Mesothelial cell of epicardium (in vitro differentiated cells): ENCODE results near the gene GADL1. TPM values are rescaled to one million over a fixed set of nuclear protein-coding genes. Genes with fewer than 3 reads are reported as not detected.

Experiments used
- DNase-seq, 2 experiments: peaks; one replicate each; pipeline ENCODE4 v3.0.0; 2021; ENCODE audit warnings: low spot score in 2 of 2; ENCODE audit not compliant: unreplicated experiment in 2 of 2
- H3K27ac Mint-ChIP-seq: 2 replicates; pipeline ENCODE4 v1.8.0; 2021; ENCODE audit warnings: mixed read lengths
- H3K27me3 Mint-ChIP-seq: 2 replicates; pipeline ENCODE4 v1.8.0; 2021; ENCODE audit warnings: low read depth, mixed read lengths
- H3K36me3 Mint-ChIP-seq: 2 replicates; pipeline ENCODE4 v1.8.0; 2021; ENCODE audit warnings: mixed read lengths
- H3K4me1 Mint-ChIP-seq: 2 replicates; pipeline ENCODE4 v1.8.0; 2021; ENCODE audit warnings: mixed read lengths
- H3K4me3 Mint-ChIP-seq: 2 replicates; pipeline ENCODE4 v1.8.0; 2021; ENCODE audit warnings: mild to moderate bottlenecking, moderate library complexity, mixed read lengths
- H3K9me3 Mint-ChIP-seq: 2 replicates; pipeline ENCODE4 v1.8.0; 2021; ENCODE audit warnings: mixed read lengths
- total RNA-seq: library from RNA; stranded (reverse); gene quantifications from 3 replicates; pipeline ENCODE4 v1.2.1, GENCODE V29; 2021
- TF ChIP-seq, protein P1 (sequence below): fragments of 200-600 bp; sonication (generic); IDR thresholded peaks from one replicate; pipeline ENCODE4 v1.5.0; 2021; ENCODE audit warnings: antibody characterized with exemption; ENCODE audit not compliant: unreplicated experiment

GADL1 gene
- total RNA-seq, 1 donor from 2014 or later: 4.6 TPM

DNA sequence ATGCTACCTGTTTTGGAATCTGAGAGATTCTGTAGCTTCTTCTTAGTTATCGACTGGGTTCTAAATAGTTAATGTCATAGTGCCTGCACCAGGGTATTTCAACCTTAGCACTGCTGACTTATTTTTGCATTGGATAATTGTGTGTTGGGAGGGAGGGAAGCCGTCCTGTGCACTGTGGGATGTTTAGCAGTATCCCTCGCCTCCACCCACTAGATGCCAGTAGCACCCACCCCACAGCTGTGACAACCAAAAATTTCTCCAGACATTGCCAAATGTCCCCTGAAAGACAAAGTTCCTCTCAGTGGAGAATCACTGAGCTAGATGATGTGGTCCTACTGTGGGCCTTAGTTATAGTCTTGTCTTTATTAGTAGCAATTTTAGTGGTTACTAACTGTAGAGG, 199.8 kb downstream of the GADL1 start:
- no peak for DNase-seq
- H3K9me3 Mint-ChIP-seq: no peaks in the 10 kb centered on the region
- TF ChIP-seq, protein P1, sequence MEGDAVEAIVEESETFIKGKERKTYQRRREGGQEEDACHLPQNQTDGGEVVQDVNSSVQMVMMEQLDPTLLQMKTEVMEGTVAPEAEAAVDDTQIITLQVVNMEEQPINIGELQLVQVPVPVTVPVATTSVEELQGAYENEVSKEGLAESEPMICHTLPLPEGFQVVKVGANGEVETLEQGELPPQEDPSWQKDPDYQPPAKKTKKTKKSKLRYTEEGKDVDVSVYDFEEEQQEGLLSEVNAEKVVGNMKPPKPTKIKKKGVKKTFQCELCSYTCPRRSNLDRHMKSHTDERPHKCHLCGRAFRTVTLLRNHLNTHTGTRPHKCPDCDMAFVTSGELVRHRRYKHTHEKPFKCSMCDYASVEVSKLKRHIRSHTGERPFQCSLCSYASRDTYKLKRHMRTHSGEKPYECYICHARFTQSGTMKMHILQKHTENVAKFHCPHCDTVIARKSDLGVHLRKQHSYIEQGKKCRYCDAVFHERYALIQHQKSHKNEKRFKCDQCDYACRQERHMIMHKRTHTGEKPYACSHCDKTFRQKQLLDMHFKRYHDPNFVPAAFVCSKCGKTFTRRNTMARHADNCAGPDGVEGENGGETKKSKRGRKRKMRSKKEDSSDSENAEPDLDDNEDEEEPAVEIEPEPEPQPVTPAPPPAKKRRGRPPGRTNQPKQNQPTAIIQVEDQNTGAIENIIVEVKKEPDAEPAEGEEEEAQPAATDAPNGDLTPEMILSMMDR: no peak
- no peaks in the 10 kb centered on the region for H3K27me3 Mint-ChIP-seq
- H3K36me3 Mint-ChIP-seq: peaks cover 7% of the 10 kb centered on the region
- H3K4me1 Mint-ChIP-seq: peaks cover 2% of the 10 kb centered on the region
- H3K4me3 Mint-ChIP-seq: no peak overlapping the region
- H3K27ac Mint-ChIP-seq: no peak overlapping the region

DNA sequence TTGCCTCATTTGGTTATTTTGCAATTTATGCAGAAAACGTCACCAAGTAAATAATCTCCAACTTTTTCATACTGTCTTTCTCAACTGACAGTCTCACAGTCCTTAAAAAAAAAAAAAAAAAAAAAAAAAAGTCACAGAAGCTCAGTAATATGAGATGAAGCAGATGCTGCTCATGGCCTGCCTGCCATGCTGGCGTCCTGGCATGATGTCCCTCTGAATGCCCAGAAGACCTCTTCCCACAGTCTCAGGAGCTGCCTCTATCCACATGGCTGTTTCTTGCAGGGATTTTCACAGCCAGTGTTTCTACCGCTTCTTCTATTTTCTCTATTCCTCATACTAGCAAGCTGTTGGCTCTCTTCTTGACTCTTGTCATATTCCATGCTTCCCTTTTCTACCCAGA, 200.3 kb downstream of the GADL1 start:
- Mint-ChIP-seq H3K27ac (no peak overlapping the region), H3K4me3 (no peak overlapping the region), H3K4me1 (peaks cover 5% of the 10 kb centered on the region), H3K36me3 (peaks cover 7% of the 10 kb centered on the region), H3K9me3 (no peaks in the 10 kb centered on the region), H3K27me3 (no peaks in the 10 kb centered on the region)
- TF ChIP-seq, protein P1: no peak
- no peak for DNase-seq

DNA sequence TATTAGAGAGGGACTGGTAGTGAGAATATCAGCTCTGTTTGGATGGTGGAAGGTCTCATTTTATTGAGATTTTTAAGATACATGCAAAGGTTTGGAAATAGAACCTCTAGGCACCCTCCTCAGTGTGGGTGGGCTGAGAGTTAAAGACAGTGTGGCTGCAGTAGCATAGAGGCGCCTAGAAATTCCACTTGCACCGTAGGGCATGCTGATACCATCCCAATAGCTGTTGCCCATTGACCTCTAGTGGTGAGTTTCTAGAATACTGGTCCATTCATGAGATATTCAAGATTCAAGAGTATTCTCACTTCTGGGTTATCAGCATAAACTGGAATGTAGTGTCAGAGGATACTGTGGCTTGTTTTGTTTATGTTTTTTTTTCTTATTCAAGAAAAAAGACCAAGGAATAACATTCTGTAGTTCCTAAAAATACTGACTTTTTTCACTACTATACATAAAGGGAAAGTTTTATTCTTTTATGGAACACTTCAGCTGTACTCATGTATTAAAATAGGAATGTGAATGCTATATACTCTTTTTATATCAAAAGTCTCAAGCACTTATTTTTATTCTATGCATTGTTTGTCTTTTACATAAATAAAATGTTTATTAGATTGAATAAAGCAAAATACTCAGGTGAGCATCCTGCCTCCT, 200.9 kb downstream of the GADL1 start:
- Mint-ChIP-seq H3K4me3 (no peak overlapping the region), H3K4me1 (peaks cover 11% of the 10 kb centered on the region), H3K27ac (no peak overlapping the region), H3K27me3 (no peaks in the 10 kb centered on the region), H3K36me3 (peaks cover 7% of the 10 kb centered on the region), H3K9me3 (no peaks in the 10 kb centered on the region)
- TF ChIP-seq, protein P1: peak; percentile 73
- DNase-seq: no peak

DNA sequence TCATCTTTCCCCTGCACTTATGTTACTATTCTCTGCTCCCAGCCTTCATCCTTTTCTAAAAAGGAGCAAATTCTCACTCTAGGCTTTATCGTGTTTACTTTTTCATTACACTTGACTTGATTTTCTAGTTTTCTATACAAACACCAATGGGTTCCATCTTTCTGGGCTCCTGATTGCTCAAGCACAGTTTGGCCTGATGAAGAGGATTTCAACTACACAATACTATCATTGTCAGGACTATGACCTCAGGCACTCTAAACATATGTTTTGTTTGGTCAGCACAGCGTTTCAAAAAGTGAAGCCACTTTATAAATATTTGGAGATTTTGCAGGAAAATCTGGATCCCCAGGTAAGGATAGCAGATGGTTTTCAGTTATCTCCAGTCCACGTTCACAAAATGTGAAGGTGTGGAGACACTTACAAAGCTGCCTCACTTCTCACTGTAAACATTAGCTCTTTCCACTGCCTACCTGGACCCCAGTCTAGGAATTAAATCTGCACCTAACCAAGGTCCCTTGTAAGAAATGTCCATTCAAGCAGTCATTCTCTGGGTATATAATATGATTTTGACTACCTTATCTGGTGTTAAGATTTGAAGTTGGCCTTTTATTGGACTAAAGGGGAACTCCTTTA, 201.8 kb downstream of the GADL1 start:
- no peak overlapping the region for H3K27ac Mint-ChIP-seq
- H3K36me3 Mint-ChIP-seq: peaks cover 8% of the 10 kb centered on the region
- DNase-seq: no peak
- H3K27me3 Mint-ChIP-seq: no peaks in the 10 kb centered on the region
- TF ChIP-seq, protein P1: no peak
- no peak overlapping the region for H3K4me3 Mint-ChIP-seq
- H3K4me1 Mint-ChIP-seq: peaks cover 21% of the 10 kb centered on the region
- no peaks in the 10 kb centered on the region for H3K9me3 Mint-ChIP-seq

DNA sequence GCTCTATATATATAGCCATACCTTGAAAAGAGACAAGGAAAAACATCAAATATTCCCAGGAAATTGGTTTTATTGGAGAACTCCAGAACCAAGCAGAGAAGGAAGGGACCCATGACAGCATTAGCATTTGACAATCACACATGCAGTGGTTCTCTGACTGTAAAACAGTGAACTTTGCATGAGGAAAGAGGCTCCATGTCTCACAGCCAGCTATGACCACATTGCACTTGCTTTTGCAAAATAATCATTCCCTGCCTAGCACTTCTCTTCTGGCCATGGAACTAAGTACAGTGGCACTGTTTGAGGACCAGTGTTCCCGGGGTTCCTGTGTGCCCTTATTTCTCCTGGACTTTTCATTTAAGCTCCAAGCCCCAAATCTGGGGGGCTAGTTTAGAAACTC, 202.5 kb downstream of the GADL1 start:
- H3K4me3 Mint-ChIP-seq: no peak overlapping the region
- H3K27me3 Mint-ChIP-seq: no peaks in the 10 kb centered on the region
- peaks cover 22% of the 10 kb centered on the region for H3K4me1 Mint-ChIP-seq
- no peak overlapping the region for H3K27ac Mint-ChIP-seq
- TF ChIP-seq, protein P1: no peak
- DNase-seq: no peak
- peaks cover 9% of the 10 kb centered on the region for H3K36me3 Mint-ChIP-seq
- no peaks in the 10 kb centered on the region for H3K9me3 Mint-ChIP-seq
